Mesenchymal stem cell (in vitro differentiated cells and primary cell): ENCODE results near the gene LRRC51.

Source experiments
- DNase-seq: peaks from one replicate; pipeline ENCODE4 v3.0.0-alpha.2; 2013
- H2AFZ ChIP-seq: one replicate; pipeline ENCODE4 v1.6.1; 2013; ENCODE audit warnings: low read depth, mild to moderate bottlenecking, control low read depth, inconsistent platforms, low read length, moderate library complexity
- H2AK5ac ChIP-seq: 2 replicates; pipeline ENCODE4 v1.6.1; 2013; ENCODE audit warnings: low read length, moderate library complexity, mild to moderate bottlenecking, inconsistent platforms; ENCODE audit not compliant: severe bottlenecking
- H2BK120ac ChIP-seq: one replicate; pipeline ENCODE4 v1.6.1; 2013; ENCODE audit warnings: low read depth, mild to moderate bottlenecking, inconsistent platforms, low read length, moderate library complexity
- H2BK12ac ChIP-seq, 2 experiments: one replicate each; pipeline ENCODE4 v1.6.1; 2013; ENCODE audit warnings: inconsistent platforms in 2 of 2, low read length in 2 of 2, mild to moderate bottlenecking in 2 of 2, moderate library complexity in 2 of 2, control low read depth in 1 of 2
- H2BK15ac ChIP-seq: one replicate; pipeline ENCODE4 v1.6.1; 2013; ENCODE audit warnings: mild to moderate bottlenecking, low read depth, inconsistent platforms; ENCODE audit not compliant: poor library complexity, severe bottlenecking
- H2BK5ac ChIP-seq: 2 replicates; pipeline ENCODE4 v1.6.1; 2013; ENCODE audit warnings: low read depth, mild to moderate bottlenecking, low read length, control low read depth, inconsistent platforms; ENCODE audit not compliant: poor library complexity, severe bottlenecking
- H3K14ac ChIP-seq, 2 experiments: one replicate each; pipeline ENCODE4 v1.6.1; 2013; ENCODE audit warnings: inconsistent platforms in 2 of 2, low read length in 2 of 2, control low read depth in 1 of 2, mild to moderate bottlenecking in 1 of 2, moderate library complexity in 1 of 2
- H3K18ac ChIP-seq, 2 experiments: one replicate each; pipeline ENCODE4 v1.6.1; 2013; ENCODE audit warnings: inconsistent platforms in 2 of 2, low read length in 2 of 2, control low read depth in 1 of 2, low read depth in 1 of 2, mild to moderate bottlenecking in 1 of 2
- H3K23ac ChIP-seq, 2 experiments: one replicate each; pipeline ENCODE4 v1.6.1; 2013; ENCODE audit warnings: inconsistent platforms in 2 of 2, low read length in 2 of 2, mild to moderate bottlenecking in 2 of 2, moderate library complexity in 2 of 2, control low read depth in 1 of 2
- H3K27ac ChIP-seq: 2 replicates; pipeline ENCODE4 v1.5.1; 2013; ENCODE audit warnings: mild to moderate bottlenecking, moderate library complexity, low read length, control low read depth, inconsistent platforms; ENCODE audit not compliant: poor library complexity, severe bottlenecking
- H3K27me3 ChIP-seq, 2 experiments: 2 replicates each; pipeline versions ENCODE4 v1.6.1 to v1.7.0; 2013; ENCODE audit warnings: low read length in 2 of 2, mild to moderate bottlenecking in 2 of 2, moderate library complexity in 2 of 2, control low read depth in 1 of 2, inconsistent platforms in 1 of 2; ENCODE audit not compliant: control insufficient read depth in 1 of 2, insufficient read depth in 1 of 2
- H3K36me3 ChIP-seq, 2 experiments: 2 replicates each; pipeline versions ENCODE4 v1.6.1 to v1.7.0; 2013; ENCODE audit warnings: low read length in 2 of 2, control low read depth in 1 of 2, inconsistent platforms in 1 of 2, low read depth in 1 of 2, mild to moderate bottlenecking in 1 of 2; ENCODE audit not compliant: insufficient read depth in 2 of 2, control insufficient read depth in 1 of 2
- H3K4ac ChIP-seq, 2 experiments: one replicate each; pipeline ENCODE4 v1.6.1; 2013; ENCODE audit warnings: inconsistent platforms in 2 of 2, low read length in 2 of 2, mild to moderate bottlenecking in 2 of 2, moderate library complexity in 2 of 2, control low read depth in 1 of 2, low read depth in 1 of 2
- H3K4me1 ChIP-seq: 2 replicates; pipeline ENCODE4 v1.6.1; 2013; ENCODE audit warnings: low read depth, low read length, control low read depth; ENCODE audit not compliant: control insufficient read depth, insufficient read depth
- H3K4me2 ChIP-seq: 2 replicates; pipeline ENCODE4 v1.6.1; 2013; ENCODE audit warnings: low read length, mild to moderate bottlenecking, inconsistent platforms; ENCODE audit not compliant: poor library complexity, severe bottlenecking
- H3K4me3 ChIP-seq, 2 experiments: 2 replicates each; pipeline versions ENCODE4 v1.5.1 to v1.7.0; 2013; ENCODE audit warnings: low read length in 2 of 2, mild to moderate bottlenecking in 2 of 2, control low read depth in 1 of 2, low read depth in 1 of 2; ENCODE audit not compliant: insufficient read depth in 1 of 2
- H3K79me1 ChIP-seq: replicated peaks from 2 replicates; pipeline ENCODE4 v1.6.1; 2013; ENCODE audit warnings: mild to moderate bottlenecking, control low read depth, low read length, inconsistent platforms; ENCODE audit not compliant: poor library complexity, severe bottlenecking
- H3K9ac ChIP-seq: 2 replicates; pipeline ENCODE4 v1.7.0; 2013; ENCODE audit warnings: mild to moderate bottlenecking, low read length, moderate library complexity
- H3K9me3 ChIP-seq: 2 replicates; pipeline ENCODE4 v1.7.0; 2013; ENCODE audit warnings: mild to moderate bottlenecking, low read length; ENCODE audit not compliant: control insufficient read depth
- H4K8ac ChIP-seq: one replicate; pipeline ENCODE4 v1.6.1; 2013; ENCODE audit warnings: inconsistent platforms, mild to moderate bottlenecking, low read length, moderate library complexity
- H4K91ac ChIP-seq: one replicate; pipeline ENCODE4 v1.6.1; 2013; ENCODE audit warnings: mild to moderate bottlenecking, low read length, inconsistent platforms
- WGBS: methylation state at CpG from one replicate; pipeline ENCODE4 v1.1.7; 2013; ENCODE audit warnings: mixed read lengths; 5-methylcytosine and 5-hydroxymethylcytosine counted together

Gene LRRC51

GRCh38 chr11:72114570-72114969 lies 33.9 kb downstream of the LRRC51 start:
- Histone ChIP-seq H3K4ac (no peak overlapping the region), H3K27ac (no peak overlapping the region)
- WGBS = 97% methylated on average over 1 of the region's 1 CpG

GRCh38 chr11:72116019-72116755 lies 35.5 kb downstream of the LRRC51 start:
- Histone ChIP-seq H3K36me3 (peaks cover 0 to 15% of the 10 kb centered on the region in 2 experiments), H3K9me3 (no peaks in the 10 kb centered on the region), H3K27me3 (no peaks in the 10 kb centered on the region), H3K4me1 (peaks cover 2% of the 10 kb centered on the region), H2BK12ac (peak overlapping the region in 1 of 2 experiments; percentile 38), H3K4ac (no peak overlapping the region), H3K23ac (no peak overlapping the region), H3K79me1 (no peaks in the 10 kb centered on the region), H4K91ac (no peak overlapping the region), H3K4me3 (peak overlapping the region in 1 of 2 experiments; percentile 50), H3K18ac (no peak overlapping the region), H4K8ac (no peak overlapping the region), H2BK120ac (no peak overlapping the region), H2BK15ac (no peak overlapping the region), H3K14ac (no peak overlapping the region), H3K4me2 (no peak overlapping the region), H3K9ac (no peak overlapping the region), H3K27ac (no peak overlapping the region), H2AFZ (no peak overlapping the region), H2BK5ac (no peak overlapping the region), H2AK5ac (no peak overlapping the region)
- no peak for DNase-seq
- WGBS = 84% methylated on average over 6 of the region's 6 CpGs

More at GRCh38 chr11:72114570-72114969, 33.9 kb downstream of the LRRC51 start:
- Histone ChIP-seq H4K8ac (no peak overlapping the region), H3K23ac (no peak overlapping the region), H3K14ac (no peak overlapping the region), H2AK5ac (no peak overlapping the region), H3K4me1 (peaks cover 2% of the 10 kb centered on the region), H3K18ac (no peak overlapping the region), H2BK120ac (no peak overlapping the region), H3K4me3 (peak overlapping the region in 1 of 2 experiments; percentile 50), H3K4me2 (no peak overlapping the region), H2BK15ac (no peak overlapping the region), H2BK12ac (no peak overlapping the region), H3K9me3 (no peaks in the 10 kb centered on the region), H2BK5ac (no peak overlapping the region), H3K9ac (peak overlapping the region; percentile 95), H3K36me3 (peaks cover 9 to 18% of the 10 kb centered on the region in 2 experiments), H3K79me1 (no peaks in the 10 kb centered on the region), H2AFZ (no peak overlapping the region), H3K27me3 (no peaks in the 10 kb centered on the region), H4K91ac (no peak overlapping the region)
- no peak for DNase-seq

- H3K18ac ChIP-seq = no peak overlapping the region
- DNase-seq = no peak
- H3K4ac ChIP-seq = peak overlapping the region in 1 of 2 experiments; percentile 38
- H2AK5ac ChIP-seq = no peak overlapping the region
- H2BK120ac ChIP-seq = no peak overlapping the region
- no peaks in the 10 kb centered on the region for H3K27me3 ChIP-seq
- H2BK5ac ChIP-seq = no peak overlapping the region
- no peak overlapping the region for H4K8ac ChIP-seq
- WGBS = 93% methylated on average over 5 of the region's 6 CpGs
- H3K4me3 ChIP-seq = no peak overlapping the region
- H3K36me3 ChIP-seq = peaks cover 0 to 18% of the 10 kb centered on the region in 2 experiments
- no peak overlapping the region for H3K4me2 ChIP-seq
- H2BK12ac ChIP-seq = no peak overlapping the region
- H3K9ac ChIP-seq = no peak overlapping the region
- H2AFZ ChIP-seq = no peak overlapping the region
- no peaks in the 10 kb centered on the region for H3K4me1 ChIP-seq
- peak overlapping the region in 1 of 2 experiments; percentile 76 for H3K14ac ChIP-seq
- no peak overlapping the region for H4K91ac ChIP-seq
- no peak overlapping the region for H3K27ac ChIP-seq
- H3K79me1 ChIP-seq = no peaks in the 10 kb centered on the region
- H3K23ac ChIP-seq = no peak overlapping the region
- H3K9me3 ChIP-seq = no peaks in the 10 kb centered on the region
- H2BK15ac ChIP-seq = no peak overlapping the region
Observed at GRCh38 chr11:72119198-72119597, 38.5 kb downstream of the LRRC51 start.

- Histone ChIP-seq H3K4me1 (no peaks in the 10 kb centered on the region), H3K23ac (no peak overlapping the region), H3K4me2 (no peak overlapping the region), H3K14ac (no peak overlapping the region), H4K8ac (no peak overlapping the region), H3K9me3 (no peaks in the 10 kb centered on the region), H3K36me3 (peaks cover 0 to 18% of the 10 kb centered on the region in 2 experiments), H3K79me1 (no peaks in the 10 kb centered on the region), H3K18ac (no peak overlapping the region), H2BK5ac (no peak overlapping the region), H3K4me3 (no peak overlapping the region), H3K4ac (no peak overlapping the region), H2BK12ac (no peak overlapping the region), H2BK120ac (no peak overlapping the region), H2AK5ac (no peak overlapping the region), H3K9ac (no peak overlapping the region), H4K91ac (no peak overlapping the region), H3K27ac (no peak overlapping the region), H2AFZ (no peak overlapping the region), H2BK15ac (no peak overlapping the region), H3K27me3 (no peaks in the 10 kb centered on the region)
- no peak for DNase-seq
- 88% methylated on average over 2 of the region's 2 CpGs for WGBS
Observed at GRCh38 chr11:72120930-72121329, 40.3 kb downstream of the LRRC51 start.
